Fibroblast of upper back skin (primary cell): ENCODE results near the gene MPO.

Experiments
- DNase-seq: peaks from one replicate; pipeline ENCODE4 v3.0.0-alpha.2; 2013

The MPO gene

GRCh38 chr17:58306131-58306951, 25.6 kb upstream of the MPO start:
- no peak for DNase-seq

GRCh38 chr17:58305626-58306025, 24.9 kb upstream of the MPO start:
- no peak for DNase-seq

GRCh38 chr17:58304750-58305486, 24.2 kb upstream of the MPO start:
- no peak for DNase-seq

- DNase-seq: peak; percentile 44
Observed at GRCh38 chr17:58303971-58304749, 23.4 kb upstream of the MPO start.

- DNase-seq: no peak
Observed at GRCh38 chr17:58302919-58303585, 22.3 kb upstream of the MPO start.

GRCh38 chr17:58302171-58302918, 21.6 kb upstream of the MPO start:
- no peak for DNase-seq

GRCh38 chr17:58301504-58302150, 20.9 kb upstream of the MPO start:
- no peak for DNase-seq

- no peak for DNase-seq
Observed at GRCh38 chr17:58300336-58300735, 19.6 kb upstream of the MPO start.

GRCh38 chr17:58294034-58294433, 13.3 kb upstream of the MPO start:
- DNase-seq: no peak

GRCh38 chr17:58291246-58291645, 10.5 kb upstream of the MPO start:
- DNase-seq: no peak

- DNase-seq: no peak
Observed at GRCh38 chr17:58289869-58290268, 9.1 kb upstream of the MPO start.

- peak; percentile 27 for DNase-seq
Observed at GRCh38 chr17:58285422-58285810, 4.7 kb upstream of the MPO start.

GRCh38 chr17:58284613-58285421, 4.1 kb upstream of the MPO start:
- no peak for DNase-seq

GRCh38 chr17:58283674-58284612, 3.2 kb upstream of the MPO start:
- no peak for DNase-seq

GRCh38 chr17:58282442-58282841, 1.7 kb upstream of the MPO start:
- no peak for DNase-seq

GRCh38 chr17:58281511-58282011, 826 bp upstream of the MPO start:
- DNase-seq: no peak

GRCh38 chr17:58279736-58280479, 827 bp downstream of the MPO start:
- no peak for DNase-seq

GRCh38 chr17:58279016-58279711, 1.6 kb downstream of the MPO start:
- peak; percentile 8 for DNase-seq
